ENCODE measurements around the gene FKBP2.

The FKBP2 gene

GRCh38 chr11:64250415-64251015, 9.6 kb downstream of the FKBP2 start:
- no peak for DNase-seq

DNA sequence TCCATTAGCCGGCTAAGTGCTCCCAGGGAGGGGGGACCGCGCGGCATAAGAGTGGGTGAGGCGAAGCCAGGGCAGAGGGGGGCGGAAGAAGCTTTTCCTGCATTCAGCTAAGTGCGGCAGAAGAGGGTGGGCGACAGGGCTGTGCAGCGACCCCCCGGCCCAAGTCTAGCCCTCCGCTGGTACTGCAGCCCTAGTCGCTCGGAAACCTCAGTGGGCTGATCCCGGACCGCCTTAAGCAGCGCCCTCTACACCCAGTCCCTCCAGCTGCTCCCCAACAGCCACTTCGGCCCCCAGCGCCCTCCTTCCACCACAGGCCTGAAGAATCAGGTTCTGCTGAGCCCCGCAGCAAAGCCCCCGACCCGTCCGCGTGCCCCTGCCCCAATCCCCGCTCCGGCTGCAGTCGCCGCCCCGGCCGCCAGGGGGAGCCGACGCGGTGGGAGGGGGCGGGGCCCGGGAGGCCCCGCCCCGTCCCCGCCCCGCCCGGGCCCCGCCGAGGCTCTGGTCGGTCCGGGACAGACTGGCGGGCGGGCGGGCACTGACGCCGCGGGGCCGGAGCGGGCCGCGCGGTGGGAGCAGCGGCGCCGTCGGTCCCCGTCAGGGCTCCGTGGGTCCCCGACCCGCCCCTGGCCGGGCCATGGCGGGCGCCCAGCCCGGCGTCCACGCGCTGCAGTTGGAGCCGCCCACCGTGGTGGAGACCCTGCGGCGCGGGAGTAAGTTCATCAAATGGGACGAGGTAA, 10.3 kb downstream of the FKBP2 start, which contains the start of gene PLCB3:
Gene PLCB3, plus strand, starts transcription at position 515 of the 737 bp plus-strand sequence. Its CDS starts 120 bp downstream, at position 635.
- peak; percentile 82 for DNase-seq

DNA sequence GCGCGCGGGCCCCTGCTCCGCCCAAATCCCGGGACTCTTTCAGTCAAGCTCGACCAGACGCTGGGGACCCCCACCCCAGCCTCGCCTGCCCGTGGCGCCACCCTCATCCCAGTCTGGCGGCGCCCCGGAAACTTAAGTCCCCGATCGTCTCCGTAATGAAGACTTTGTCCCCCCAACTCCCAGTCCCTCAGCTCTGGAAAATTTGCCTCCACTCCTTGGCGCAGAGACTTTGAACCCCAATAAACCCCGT, 10.8 kb downstream of the FKBP2 start:
- DNase-seq = no peak

GRCh38 chr11:64252003-64252872, 11.3 kb downstream of the FKBP2 start:
- no peak for DNase-seq

DNA sequence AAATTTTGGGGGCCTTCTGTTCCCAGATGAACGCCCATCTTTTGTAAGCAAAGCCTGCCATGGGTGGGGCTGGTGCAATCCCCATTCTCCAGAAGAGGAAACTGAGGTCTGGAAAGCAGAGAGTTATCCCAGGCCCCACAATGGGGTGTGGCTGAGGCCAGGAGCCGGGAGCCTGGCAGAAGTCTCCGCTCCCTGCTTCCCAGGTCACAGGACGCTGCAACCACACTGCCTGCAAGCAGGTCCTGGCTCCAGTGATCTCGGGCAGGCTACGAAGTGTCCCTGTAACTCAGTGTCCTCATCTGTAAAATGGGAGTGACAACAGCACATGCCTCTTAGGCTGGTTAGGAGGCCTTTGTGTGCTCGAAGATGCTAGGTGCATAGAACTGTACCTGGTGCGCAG, 12.1 kb downstream of the FKBP2 start:
- DNase-seq = no peak

DNA sequence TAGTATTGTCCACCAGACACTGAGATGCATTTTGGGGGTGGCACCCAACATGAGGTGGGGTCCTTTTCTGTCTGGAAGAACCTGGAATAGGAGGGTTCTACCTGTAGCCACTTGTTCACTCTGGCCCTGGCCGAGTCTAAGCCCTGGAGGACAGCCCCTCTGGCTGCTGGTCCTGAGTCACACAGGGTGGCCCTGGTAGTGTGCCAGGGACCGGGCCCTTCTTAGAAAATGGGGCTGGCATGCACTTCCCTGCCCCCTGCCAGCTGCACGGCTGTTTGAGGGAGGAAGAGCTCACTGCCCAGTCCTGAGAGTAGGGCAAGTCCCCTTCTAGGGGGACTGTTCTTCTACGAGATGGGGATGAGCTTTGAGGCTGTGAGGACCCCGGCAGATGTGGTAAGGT, 12.6 kb downstream of the FKBP2 start:
- no peak for DNase-seq

- DNase-seq = no peak
These were observed 13.4 kb downstream of the FKBP2 start for GRCh38 chr11:64254326-64254725.

DNA sequence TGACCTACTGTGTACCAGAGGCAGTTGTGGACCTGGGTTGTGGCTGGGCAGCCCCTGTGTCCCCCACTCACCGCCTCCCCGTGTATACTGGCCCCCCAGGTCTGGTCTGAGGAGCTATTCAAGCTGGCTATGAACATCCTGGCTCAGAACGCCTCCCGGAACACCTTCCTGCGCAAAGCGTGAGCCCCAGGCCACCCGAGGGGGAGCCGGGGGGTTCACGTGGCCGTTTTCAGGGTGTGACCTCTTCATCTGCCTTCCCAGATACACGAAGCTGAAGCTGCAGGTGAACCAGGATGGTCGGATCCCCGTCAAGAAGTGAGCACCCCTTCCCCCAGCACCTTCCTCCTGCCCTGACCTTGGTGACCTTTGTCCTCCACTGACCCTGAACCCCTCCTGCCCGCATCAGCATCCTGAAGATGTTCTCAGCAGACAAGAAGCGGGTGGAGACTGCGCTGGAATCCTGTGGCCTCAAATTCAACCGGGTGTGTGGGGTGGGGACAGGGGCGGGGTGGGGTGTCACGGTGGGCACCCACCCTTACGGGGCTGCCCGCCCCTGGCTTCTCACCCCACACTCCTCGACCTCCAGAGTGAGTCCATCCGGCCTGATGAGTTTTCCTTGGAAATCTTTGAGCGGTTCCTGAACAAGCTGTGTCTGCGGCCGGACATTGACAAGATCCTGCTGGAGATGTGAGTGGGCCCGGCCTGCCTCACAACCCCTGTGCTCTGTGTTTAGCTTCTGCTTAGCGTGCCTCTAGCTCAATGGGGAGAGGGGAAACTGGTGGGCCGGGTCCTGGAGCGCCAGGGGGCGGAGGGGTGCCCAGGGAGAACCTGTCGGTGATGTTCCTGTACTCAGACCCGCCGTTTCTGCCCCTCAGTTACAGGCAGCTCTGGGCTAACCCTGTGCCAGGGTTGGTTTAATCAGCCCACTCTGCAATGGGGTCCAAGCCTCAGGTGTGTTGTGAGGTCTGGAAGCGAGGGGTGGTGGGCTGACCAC, 14.5 kb downstream of the FKBP2 start:
- no peak for DNase-seq

- no peak for DNase-seq
These were observed 15.4 kb downstream of the FKBP2 start for GRCh38 chr11:64256300-64256699.

DNA sequence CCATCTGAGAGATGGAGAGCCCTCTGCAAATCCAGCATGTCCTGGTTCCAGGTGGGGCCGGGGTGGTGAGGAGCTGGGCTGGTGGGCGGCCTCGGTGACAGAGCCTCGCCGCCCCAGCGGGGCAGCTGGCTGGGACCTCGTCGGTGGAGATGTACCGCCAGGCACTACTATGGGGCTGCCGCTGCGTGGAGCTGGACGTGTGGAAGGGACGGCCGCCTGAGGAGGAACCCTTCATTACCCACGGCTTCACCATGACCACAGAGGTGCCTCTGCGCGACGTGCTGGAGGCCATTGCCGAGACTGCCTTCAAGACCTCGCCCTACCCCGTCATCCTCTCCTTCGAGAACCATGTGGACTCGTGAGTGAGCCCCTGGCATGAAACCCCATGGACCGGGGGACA, 17.5 kb downstream of the FKBP2 start:
- no peak for DNase-seq

- DNase-seq = no peak
These were observed 18.1 kb downstream of the FKBP2 start for GRCh38 chr11:64258946-64259532.

- no peak for DNase-seq
These were observed 18.7 kb downstream of the FKBP2 start for GRCh38 chr11:64259533-64260067.

GRCh38 chr11:64260147-64260708, 19.3 kb downstream of the FKBP2 start:
- DNase-seq = no peak

- DNase-seq = no peak
These were observed 20.7 kb downstream of the FKBP2 start for GRCh38 chr11:64261556-64262080.

DNA sequence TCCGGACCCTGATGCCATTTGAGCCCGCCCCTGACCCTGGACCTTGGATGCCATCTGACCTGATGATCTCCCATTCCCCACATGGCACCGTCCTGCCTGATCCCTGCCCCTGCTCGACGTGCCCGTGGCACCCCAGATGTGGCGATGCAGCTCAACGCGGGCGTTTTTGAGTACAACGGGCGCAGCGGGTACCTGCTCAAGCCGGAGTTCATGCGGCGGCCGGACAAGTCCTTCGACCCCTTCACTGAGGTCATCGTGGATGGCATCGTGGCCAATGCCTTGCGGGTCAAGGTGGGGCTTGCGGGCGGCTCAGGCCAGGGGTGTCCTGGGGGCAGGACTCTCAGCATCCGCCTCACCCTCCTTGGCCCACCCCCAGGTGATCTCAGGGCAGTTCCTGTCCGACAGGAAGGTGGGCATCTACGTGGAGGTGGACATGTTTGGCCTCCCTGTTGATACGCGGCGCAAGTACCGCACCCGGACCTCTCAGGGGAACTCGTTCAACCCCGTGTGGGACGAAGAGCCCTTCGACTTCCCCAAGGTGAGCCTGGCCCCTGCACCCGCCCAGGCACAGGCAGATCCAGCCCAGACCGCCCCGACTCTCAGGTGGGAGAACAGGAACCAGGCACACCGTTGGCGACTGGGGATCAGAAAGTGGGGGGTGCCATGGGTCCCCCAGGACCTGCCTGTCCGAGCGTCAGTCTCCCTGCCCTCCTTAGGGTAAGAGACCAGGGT, 21.5 kb downstream of the FKBP2 start:
- DNase-seq = no peak

DNA sequence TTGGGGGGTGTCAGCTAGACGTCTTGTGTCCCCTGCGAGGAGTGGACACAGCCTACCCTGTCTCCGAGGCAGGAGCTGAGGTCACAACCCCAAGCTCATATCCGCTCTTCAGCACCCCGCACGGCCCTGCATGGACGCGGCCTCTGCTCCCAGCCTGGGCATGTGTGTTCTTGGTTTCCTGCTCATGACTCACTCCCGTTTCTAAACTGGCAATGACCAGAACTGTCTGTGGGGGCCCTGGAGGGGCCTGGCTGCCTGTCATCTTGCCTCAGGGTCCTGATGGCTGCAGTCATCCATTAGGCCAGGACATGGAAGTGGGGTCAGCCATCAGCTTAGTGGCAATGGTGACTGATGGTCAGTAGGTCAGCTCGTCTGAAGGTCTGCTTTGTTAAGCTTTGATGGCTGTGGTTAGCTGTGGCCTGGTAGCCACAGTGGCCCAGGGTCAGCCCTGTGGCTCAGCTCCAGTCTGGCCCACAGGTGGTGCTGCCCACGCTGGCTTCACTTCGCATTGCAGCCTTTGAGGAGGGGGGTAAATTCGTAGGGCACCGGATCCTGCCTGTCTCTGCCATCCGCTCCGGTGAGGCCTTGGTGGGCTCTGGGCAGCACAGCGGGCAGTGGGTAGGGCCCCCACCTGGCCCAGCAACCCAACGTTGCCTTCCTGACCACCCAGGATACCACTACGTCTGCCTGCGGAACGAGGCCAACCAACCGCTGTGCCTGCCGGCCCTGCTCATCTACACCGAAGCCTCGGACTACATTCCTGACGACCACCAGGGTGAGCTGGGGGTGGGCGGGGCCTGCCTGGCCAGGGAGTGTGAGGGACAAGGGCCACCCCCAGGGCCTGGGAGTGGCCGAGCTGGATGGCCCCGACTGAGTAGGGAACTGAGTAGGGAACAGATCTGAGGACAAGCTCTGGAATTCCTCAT, 22.4 kb downstream of the FKBP2 start:
- no peak for DNase-seq

GRCh38 chr11:64263947-64264317, 23.0 kb downstream of the FKBP2 start:
- no peak for DNase-seq

DNA sequence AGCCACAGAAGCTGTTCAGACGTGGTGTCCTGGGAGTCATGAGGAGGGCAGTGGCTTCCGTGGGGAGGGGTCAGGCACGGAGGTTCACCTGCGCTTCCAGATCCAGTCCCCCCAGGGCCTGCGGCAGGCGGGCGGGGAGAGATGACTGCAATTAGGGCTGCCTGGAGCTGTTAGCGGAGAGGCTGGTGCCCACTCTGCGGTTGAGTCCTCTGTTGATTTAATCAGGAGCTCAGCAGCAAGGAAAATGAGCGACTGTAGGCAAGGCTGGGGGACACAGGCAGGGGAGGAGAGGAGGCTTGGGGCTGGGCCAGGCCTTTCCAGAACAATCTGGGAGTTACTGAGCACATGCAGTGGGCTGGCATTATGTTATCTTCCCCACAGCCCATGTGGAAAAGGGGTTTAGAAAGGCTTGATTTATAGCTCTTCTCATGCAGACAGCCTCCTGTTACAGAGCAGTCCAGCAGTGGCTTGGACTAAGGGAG, 23.5 kb downstream of the FKBP2 start:
- DNase-seq = no peak

Data from right forelimb (tissue), 1 donor.